KBM-7 (cell line): ENCODE results near the gene MYEF2.

Experiments
- DNase-seq: peaks from one replicate; pipeline ENCODE4 v3.0.0-alpha.2; 2015
- in situ Hi-C: fragments of 300-500 bp; cut with MboI; formaldehyde crosslinking; loops from 2 replicates; pipeline ENCODE4 v1.14.3; 2020; ENCODE audit warnings: low sequenced_read_pairs, low pct_unique_long_range_greater_than_20kb, mixed read lengths

MYEF2 gene

DNA sequence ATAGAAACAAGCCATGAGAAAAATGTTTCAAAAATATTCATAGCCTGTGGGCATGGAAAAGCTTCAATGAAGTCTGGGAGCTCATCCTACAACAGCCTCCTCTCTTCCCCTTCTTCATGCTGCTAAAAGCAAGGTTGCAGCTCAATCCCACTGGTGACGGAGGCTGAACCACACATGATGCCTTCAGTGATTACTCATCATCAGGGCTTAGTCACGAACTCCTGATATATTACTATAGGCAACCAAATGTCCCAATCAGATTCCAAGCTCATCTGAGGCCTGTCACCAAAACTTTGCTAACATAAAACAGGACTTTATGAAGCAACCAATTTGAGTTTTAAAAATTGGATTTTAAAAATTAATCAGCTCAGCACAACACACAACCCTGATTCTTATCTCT is 81.3 kb downstream of the MYEF2 start:
- in situ Hi-C loops, result no loop called here
- DNase-seq, result no peak

DNA sequence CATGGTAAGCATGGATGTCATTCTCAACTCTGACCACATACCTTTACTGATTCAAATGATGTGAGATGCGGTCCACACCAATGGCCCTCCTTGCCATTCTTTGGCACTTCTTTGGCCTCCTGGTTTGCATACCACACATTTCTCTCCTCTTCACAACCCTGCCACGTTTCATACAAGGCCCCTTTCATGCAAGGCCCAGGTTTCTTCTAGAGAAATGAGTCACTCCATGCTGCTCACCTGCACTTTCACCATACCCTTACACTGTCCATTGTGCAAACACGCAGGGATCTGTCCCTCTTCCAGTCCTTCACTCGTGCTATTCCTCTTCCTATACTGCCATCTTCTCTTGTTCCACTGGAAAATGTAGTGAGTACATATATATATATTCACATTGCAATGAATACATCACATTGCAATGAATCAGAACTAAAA is 81.7 kb downstream of the MYEF2 start:
- in situ Hi-C loops, result no loop called here
- no peak for DNase-seq

DNA sequence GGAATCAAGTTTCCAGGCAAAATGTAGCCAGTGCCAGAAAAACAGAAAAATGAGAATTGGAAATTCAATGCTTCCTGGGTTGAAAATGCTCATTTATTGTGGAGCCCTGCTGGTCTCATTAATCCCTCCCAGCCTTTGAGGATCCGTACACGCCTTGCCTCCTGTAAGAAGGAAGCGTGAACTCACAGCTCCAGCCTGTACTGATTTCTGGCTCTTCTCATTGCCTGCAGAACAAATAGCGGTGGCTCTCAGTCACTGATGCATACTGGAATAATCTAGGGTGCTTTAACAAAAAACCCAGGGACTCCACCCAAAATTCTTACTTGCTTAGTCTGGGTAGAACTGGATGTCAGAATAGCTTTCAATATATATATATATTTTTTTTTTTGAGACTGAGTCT is 86.6 kb downstream of the MYEF2 start:
- in situ Hi-C loops, result no loop called here

DNA sequence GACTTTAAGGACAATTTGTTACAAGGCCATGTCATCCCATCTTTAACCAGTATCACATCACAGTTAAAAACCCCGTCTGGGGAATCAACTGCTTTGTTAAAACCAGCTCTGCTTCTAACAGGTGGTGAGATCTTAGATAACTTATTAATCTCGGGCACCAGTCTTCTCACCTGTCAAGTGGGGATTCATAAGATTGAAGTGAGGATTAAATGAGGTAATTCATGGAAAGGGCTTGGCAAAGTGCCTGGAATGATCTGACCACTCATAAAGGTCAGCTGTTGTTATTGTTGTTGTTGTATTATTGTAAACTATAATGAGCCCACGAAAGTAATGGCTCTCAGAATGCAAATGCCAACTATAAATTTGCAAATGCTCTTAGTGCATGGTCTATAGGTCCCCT is 87.4 kb downstream of the MYEF2 start:
- in situ Hi-C loops, result no loop called here
- DNase-seq, result no peak

More for the DNA sequence above, 86.6 kb downstream of the MYEF2 start:
- no peak for DNase-seq

DNA sequence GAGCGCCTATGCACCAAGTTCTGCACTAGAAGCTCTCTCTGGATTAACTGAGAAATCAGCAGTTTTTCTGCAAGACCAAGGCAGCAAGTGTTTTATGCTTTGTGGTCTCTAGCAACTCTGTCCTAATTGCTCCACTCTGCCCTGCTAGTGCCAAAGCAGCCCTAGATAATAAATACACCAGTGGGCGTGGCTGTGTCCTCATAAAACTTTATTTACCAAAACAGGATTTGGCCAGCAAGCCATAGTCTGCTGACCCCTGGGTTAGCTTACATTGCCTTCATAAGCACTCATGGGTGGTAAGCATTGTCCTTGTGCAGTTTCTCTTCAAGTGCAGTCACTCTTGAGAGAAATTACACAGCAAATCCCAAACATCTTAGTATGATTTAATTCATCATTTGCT is 88.0 kb downstream of the MYEF2 start:
- in situ Hi-C loops, result no loop called here
- DNase-seq, result no peak

DNA sequence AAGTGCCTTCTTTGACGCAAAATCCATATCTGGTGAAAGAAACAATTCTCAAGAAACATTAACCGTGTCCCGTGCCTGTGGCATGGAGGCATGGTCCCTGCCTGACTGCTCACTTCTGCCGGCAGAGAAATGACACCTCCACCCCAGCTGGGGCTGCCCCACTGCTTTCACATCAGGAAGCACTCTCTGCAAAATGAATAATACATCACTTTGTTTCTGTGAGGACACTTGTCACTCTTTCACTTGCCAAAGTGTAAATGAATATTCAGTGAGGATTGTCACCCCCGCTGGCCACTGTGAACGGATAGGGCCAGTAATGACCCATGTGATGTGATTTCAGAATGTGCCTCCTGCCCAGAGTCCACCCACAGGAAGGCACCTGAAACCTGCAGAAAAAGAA is 88.4 kb downstream of the MYEF2 start:
- in situ Hi-C loops, result no loop called here
- DNase-seq, result no peak

DNA sequence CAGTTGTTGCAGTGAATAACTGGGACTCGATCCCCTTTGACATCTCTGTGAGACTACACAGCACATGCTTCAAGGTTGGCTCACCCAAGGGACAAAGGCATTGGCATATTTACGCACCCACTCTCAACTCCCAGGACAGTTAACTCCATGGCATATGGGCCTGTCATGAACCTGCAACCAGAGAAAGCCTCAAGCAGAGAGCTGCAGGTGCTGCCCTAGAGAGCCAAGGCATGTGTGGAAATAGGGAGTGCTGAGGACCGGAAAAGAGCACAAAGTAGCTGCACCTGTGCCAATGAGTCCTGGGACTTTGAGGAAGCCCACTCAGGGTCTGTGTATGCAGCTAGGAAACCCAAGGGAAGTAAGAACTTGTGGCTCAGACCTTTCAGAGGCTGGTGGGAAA is 90.3 kb downstream of the MYEF2 start:
- in situ Hi-C loops, result no loop called here
- DNase-seq, result no peak

DNA sequence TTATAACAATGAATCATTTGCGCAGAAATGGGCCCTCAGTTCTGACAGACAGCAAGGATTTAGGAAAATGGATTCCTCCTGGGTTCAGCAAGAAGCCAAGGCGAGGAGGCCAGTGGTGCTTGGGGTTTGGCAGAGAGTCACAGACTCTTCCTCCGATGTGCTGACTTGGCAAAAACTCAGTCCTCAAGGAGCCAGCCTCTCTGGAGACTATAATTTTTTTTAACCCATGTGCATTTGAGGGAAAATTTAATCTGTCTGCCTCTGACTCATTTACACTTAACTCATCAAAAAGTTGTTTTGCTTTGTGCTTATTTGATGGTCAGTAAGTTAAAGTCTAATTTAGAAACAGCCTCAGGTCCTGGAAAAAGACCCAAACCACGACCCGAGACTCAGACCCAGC is 91.5 kb downstream of the MYEF2 start:
- DNase-seq, result no peak
- in situ Hi-C loops, result no loop called here

DNA sequence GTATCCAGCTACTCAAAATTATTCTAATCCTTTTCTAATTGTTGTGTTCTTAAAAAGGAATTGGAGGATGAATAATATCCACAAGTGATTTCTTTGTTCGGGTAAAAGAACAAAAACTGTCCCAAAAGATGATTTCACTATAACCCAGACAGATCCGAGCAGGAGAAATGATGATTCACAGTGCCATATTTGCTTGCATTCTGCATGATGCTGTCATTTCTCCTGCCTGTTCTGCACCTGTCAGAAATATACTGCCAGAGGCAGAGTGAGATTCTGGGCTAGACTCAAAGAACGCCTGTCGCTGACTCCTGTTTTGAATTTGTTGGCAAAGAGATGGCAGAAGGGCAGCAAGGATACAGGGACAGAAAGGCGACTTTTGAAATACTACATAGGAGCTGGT is 92.0 kb downstream of the MYEF2 start:
- in situ Hi-C loops, result no loop called here

DNA sequence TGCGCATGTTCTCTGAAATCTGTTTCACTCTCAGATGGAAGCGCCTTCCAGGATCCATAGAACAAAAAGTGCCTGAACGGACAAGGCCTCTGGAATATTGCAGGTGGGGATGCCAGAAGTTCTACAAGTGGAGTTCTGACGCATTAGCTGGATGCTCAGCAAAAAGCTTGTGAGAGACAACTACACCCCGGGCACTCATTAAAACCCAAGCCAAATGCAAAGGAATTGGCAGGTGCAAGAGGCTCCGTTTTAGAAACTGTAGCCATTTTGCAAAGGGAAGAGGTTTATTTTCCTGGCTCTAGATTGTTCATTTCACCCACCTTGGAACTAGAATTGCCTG is 92.5 kb downstream of the MYEF2 start:
- no peak for DNase-seq
- in situ Hi-C loops, result no loop called here

More for the DNA sequence above, 92.0 kb downstream of the MYEF2 start:
- no peak for DNase-seq

DNA sequence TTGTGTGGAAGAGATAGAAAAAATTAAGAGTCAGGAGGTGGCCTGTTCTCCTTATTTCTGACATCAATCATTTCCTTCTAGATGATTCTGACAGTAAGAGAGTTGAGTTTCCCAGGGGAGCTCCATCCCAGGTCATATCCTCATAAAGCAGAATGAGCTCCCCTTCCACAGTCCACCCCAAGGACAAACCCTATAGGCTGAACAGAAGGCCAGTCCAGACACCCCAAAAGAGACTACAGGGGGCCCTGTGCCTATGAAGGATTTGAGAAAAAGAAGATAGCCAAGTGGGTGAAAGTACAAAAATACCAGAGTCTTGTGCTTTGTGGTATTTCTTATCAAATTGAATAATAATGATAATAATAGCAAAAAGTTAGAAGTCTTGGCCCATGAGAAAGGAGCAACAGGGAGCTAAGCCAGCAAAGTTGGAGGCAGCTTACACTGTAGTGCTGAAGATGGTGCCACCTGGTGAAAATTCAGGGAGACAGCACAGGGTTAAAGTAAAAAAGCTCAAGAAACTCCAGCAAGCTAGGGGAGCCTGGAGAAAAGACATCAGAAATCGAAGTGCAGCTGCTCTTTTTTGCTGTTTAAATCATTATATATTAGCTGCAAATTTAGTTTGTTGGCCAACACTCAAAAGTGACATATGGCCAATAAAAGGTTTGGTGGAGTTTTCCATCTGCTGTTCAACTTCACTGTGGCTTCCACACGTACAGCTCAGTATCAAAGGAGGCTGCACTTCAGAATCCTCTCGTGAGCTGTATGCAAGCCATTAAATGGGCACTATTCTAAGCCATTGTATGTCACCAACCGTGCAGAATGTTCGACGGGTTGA is 93.1 kb downstream of the MYEF2 start:
- in situ Hi-C loops, result no loop called here
- DNase-seq, result peak; percentile 16
